ENCODE results near the gene HS6ST1. TPM values are rescaled to one million over a fixed set of nuclear protein-coding genes. Genes with fewer than 3 reads are reported as not detected.

Gene HS6ST1
- total and polyA plus RNA-seq, 2 of the 4 experiments (the other 2 are of a cell fraction) = 29.9 to 36.9 TPM

DNA sequence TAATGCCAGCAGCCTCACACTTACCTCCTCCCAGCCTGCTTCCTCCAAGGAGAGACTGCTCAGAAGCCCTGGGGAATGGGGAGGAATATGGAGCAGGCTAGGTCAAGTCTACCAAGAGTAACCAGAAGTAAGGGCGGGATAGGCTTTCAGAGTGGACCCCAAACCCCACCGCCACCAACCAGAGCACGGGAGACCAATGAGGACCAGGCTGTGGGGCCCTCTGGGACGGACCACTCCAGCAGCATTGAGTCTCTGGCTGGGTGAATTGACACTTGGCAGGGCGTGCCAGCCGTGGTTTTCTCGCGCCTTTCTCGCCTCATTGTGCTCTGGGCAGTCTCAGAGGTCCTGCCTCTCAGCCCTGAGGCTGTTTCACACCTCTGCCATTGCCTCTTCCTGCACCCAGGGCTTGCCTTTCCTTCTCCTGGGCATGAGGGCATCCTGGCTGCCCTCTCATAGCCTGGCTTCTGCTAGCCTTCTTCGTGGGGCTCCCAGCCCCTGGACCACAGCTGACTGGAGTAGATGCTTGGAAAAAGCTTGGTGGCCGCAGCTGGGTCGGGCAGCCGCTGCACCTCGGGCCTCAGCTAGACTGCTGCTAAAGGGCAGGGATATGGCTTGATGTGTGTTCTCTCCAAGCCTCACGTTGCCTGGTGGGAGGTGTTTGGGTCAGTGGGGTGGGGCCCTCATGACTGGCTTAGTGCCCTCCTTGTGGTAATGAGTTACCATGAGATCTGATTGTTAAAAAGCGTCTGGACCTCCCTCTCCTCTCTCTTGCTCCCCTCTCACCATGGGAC lies 40.5 kb upstream of the HS6ST1 start:
- Histone ChIP-seq H3K9ac (ENCODE audit: low read depth, low read length) (no peak overlapping the region), H4K8ac (ENCODE audit: low read depth in 2 of 2, low read length in 2 of 2) (no peak overlapping the region), H2AK9ac (replicated peaks; ENCODE audit: low read depth, low read length, poor library complexity) (no peak overlapping the region), H3K23ac (ENCODE audit: low read depth, low read length) (no peak overlapping the region), H3K27ac (ENCODE audit: insufficient read depth, low read length) (no peak overlapping the region), H3K4me1 (ENCODE audit: control insufficient read depth, insufficient read depth, low read length) (peaks cover 13% of the 10 kb centered on the region), H3K18ac (ENCODE audit: low read depth, low read length) (no peak overlapping the region), H3K4me2 (ENCODE audit: low read depth, low read length) (no peak overlapping the region), H3K27me3 (ENCODE audit: control insufficient read depth, insufficient read depth, low read length) (no peaks in the 10 kb centered on the region), H3K9me1 (ENCODE audit: insufficient read depth, low read length) (peaks cover 10% of the 10 kb centered on the region), H3K79me1 (ENCODE audit: low read depth in 1 of 2, low read length in 2 of 2) (0 out of 4 replicates have a peak, but pooled peaks cover 0 to 3% of the 10 kb centered on the region in 2 experiments), H2BK5ac (ENCODE audit: low read depth, low read length, poor library complexity, severe bottlenecking) (no peak overlapping the region), H2AFZ (replicated peaks; ENCODE audit: low read length, poor library complexity) (no peak overlapping the region), H2AK5ac (ENCODE audit: low read depth, low read length) (no peak overlapping the region), H3K14ac (replicated peaks; ENCODE audit: low read depth, low read length) (no peak overlapping the region), H3K56ac (ENCODE audit: extremely low read depth, insufficient read depth, low read length) (no peak overlapping the region), H3K4me3 (ENCODE audit: insufficient read depth, low read depth, low read length) (no peak overlapping the region), H3K36me3 (ENCODE audit: control insufficient read depth, insufficient read depth, low read length) (no peaks in the 10 kb centered on the region), H3K4ac (ENCODE audit: low read depth, low read length) (no peak overlapping the region; the same call in 1 of the 2 replicates), H4K91ac (ENCODE audit: insufficient read depth, low read depth, low read length) (no peak overlapping the region), H2BK120ac (ENCODE audit: low read depth, low read length) (no peak overlapping the region; the same call in 1 of the 2 replicates), H4K20me1 (ENCODE audit: insufficient read depth, low read length) (no peaks in the 10 kb centered on the region), H4K5ac (ENCODE audit: low read depth, low read length) (no peak overlapping the region), H3K9me3 (ENCODE audit: control insufficient read depth, insufficient read depth, low read length) (peaks cover 4% of the 10 kb centered on the region; the same call in 1 of the 2 replicates), H2BK15ac (ENCODE audit: low read depth, low read length) (no peak overlapping the region; the same call in 2 of the 3 replicates), H2BK20ac (ENCODE audit: low read depth, low read length) (no peak overlapping the region)
- TF ChIP-seq CHD1 (IDR thresholded peaks at IDR 0.05; ENCODE audit: low read depth, low read length) (no peak), MXI1 (IDR thresholded peaks at IDR 0.05; ENCODE audit: borderline replicate concordance, low read depth, low read length) (no peak), NFE2L2 (IDR thresholded peaks at IDR 0.05; ENCODE audit: low read depth, low read length) (no peak), MAZ (IDR thresholded peaks at IDR 0.05; ENCODE audit: borderline replicate concordance, low read depth, low read length) (no peak), SMC3 (IDR thresholded peaks at IDR 0.05; ENCODE audit: low read depth, low read length) (no peak), BHLHE40 (IDR thresholded peaks at IDR 0.05; ENCODE audit: low read depth, low read length) (no peak), RCOR1 (IDR thresholded peaks at IDR 0.05; ENCODE audit: insufficient replicate concordance, low read length) (no peak), RAD21 (IDR thresholded peaks at IDR 0.05; ENCODE audit: low read length) (no peak)
- TF ChIP-seq, protein P1, sequence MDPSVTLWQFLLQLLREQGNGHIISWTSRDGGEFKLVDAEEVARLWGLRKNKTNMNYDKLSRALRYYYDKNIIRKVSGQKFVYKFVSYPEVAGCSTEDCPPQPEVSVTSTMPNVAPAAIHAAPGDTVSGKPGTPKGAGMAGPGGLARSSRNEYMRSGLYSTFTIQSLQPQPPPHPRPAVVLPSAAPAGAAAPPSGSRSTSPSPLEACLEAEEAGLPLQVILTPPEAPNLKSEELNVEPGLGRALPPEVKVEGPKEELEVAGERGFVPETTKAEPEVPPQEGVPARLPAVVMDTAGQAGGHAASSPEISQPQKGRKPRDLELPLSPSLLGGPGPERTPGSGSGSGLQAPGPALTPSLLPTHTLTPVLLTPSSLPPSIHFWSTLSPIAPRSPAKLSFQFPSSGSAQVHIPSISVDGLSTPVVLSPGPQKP (IDR thresholded peaks at IDR 0.05; ENCODE audit: borderline replicate concordance, low read depth, low read length) = no peak
- TF ChIP-seq, protein P2, sequence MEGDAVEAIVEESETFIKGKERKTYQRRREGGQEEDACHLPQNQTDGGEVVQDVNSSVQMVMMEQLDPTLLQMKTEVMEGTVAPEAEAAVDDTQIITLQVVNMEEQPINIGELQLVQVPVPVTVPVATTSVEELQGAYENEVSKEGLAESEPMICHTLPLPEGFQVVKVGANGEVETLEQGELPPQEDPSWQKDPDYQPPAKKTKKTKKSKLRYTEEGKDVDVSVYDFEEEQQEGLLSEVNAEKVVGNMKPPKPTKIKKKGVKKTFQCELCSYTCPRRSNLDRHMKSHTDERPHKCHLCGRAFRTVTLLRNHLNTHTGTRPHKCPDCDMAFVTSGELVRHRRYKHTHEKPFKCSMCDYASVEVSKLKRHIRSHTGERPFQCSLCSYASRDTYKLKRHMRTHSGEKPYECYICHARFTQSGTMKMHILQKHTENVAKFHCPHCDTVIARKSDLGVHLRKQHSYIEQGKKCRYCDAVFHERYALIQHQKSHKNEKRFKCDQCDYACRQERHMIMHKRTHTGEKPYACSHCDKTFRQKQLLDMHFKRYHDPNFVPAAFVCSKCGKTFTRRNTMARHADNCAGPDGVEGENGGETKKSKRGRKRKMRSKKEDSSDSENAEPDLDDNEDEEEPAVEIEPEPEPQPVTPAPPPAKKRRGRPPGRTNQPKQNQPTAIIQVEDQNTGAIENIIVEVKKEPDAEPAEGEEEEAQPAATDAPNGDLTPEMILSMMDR (conservative IDR thresholded peaks at IDR 0.05; ENCODE audit: low read depth, low read length) = no peak
- ATAC-seq (ENCODE audit: low read depth) = no peak
- WGBS, 2 experiments (ENCODE audit: extremely low coverage in 2 of 2, insufficient read length in 1 of 2) = 91% methylated on average over 10 of the region's 16 CpGs; no CpG with 5 or more reads in 1 of the 2 experiments
- BruUV-seq (replicated peaks) = no TSS peak
- ChIA-PET CTCF (interaction anchor here (0.6 kb wide), 2 partner anchors 14 to 158 kb away, joined by 3 to 5 read pairs; no protein-coding TSS in a partner anchor), POLR2A (ENCODE audit: unreplicated experiment) (no interaction called here)
- in situ Hi-C loops (cut with MboI; ENCODE audit: low sequenced_read_pairs) = no loop called here
- dilution Hi-C loops (cut with HindIII; ENCODE audit: low sequenced_read_pairs, unreplicated experiment) = no loop called here
- DNase-seq = no peak
- intact Hi-C loops (cut with micrococcal nuclease) = no loop called here

Data from IMR-90 (cell line).